ENCODE measurements around the gene POLR1F. TPM values are rescaled to one million over a fixed set of nuclear protein-coding genes. Genes with fewer than 3 reads are reported as not detected.

Gene POLR1F
- total and polyA plus RNA-seq, 2 of the 4 experiments (the other 2 are of a cell fraction), result 6.8 to 16.1 TPM

DNA sequence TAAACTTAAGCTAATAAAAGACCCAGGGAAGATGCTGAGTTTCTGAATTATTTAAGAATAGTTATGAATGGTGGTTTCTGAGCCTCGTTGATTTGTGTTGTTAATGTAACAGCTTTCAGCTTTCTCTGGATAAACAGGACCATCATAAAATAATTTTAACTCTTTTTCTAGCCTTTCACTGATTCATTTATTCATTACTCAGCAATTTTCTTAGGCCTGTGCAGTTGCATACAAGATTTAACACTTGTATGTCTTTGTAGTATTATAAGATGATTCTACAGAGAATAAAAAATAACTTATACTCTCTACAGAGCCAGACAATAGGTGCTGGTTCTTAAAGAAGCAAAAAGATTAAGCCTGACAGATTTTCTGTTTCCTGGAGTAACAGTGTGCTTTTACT is 35.2 kb upstream of the POLR1F start:
- BruUV-seq (replicated peaks), result no TSS peak
- intact Hi-C loops (cut with micrococcal nuclease), result no loop called here
- in situ Hi-C loops (cut with MboI; ENCODE audit: low sequenced_read_pairs), result no loop called here

More for the DNA sequence above, 35.2 kb upstream of the POLR1F start:
- no peaks in the 10 kb centered on the region for H3K79me1 ChIP-seq (ENCODE audit: low read depth in 1 of 2, low read length in 2 of 2)
- no peak overlapping the region for H3K23ac ChIP-seq (ENCODE audit: low read depth, low read length)
- H3K4me3 ChIP-seq (ENCODE audit: insufficient read depth, low read depth, low read length), result no peak overlapping the region
- H3K27ac ChIP-seq (ENCODE audit: insufficient read depth, low read length), result no peak overlapping the region
- H2AK9ac ChIP-seq (replicated peaks; ENCODE audit: low read depth, low read length, poor library complexity), result no peak overlapping the region
- H3K36me3 ChIP-seq (ENCODE audit: control insufficient read depth, insufficient read depth, low read length), result no peaks in the 10 kb centered on the region
- H4K5ac ChIP-seq (ENCODE audit: low read depth, low read length), result no peak overlapping the region
- no peak overlapping the region for H2BK5ac ChIP-seq (ENCODE audit: low read depth, low read length, poor library complexity, severe bottlenecking)
- H2BK120ac ChIP-seq (ENCODE audit: low read depth, low read length), result no peak overlapping the region
- dilution Hi-C loops (cut with HindIII; ENCODE audit: low sequenced_read_pairs, unreplicated experiment), result no loop called here
- no peak overlapping the region for H2BK15ac ChIP-seq (ENCODE audit: low read depth, low read length)
- TF ChIP-seq MAFK (IDR thresholded peaks at IDR 0.05; ENCODE audit: low read depth, low read length) (peak; percentile 96), CHD1 (IDR thresholded peaks at IDR 0.05; ENCODE audit: low read depth, low read length) (no peak)
- H2AK5ac ChIP-seq (ENCODE audit: low read depth, low read length), result no peak overlapping the region
- no peak overlapping the region for H4K91ac ChIP-seq (ENCODE audit: insufficient read depth, low read depth, low read length)
- no peak overlapping the region for H3K14ac ChIP-seq (replicated peaks; ENCODE audit: low read depth, low read length)
- ATAC-seq (ENCODE audit: low read depth) (no peak), DNase-seq (no peak)
- no peaks in the 10 kb centered on the region for H3K9me3 ChIP-seq (ENCODE audit: control insufficient read depth, insufficient read depth, low read length)
- no peaks in the 10 kb centered on the region for H4K20me1 ChIP-seq (ENCODE audit: insufficient read depth, low read length)
- H2AFZ ChIP-seq (replicated peaks; ENCODE audit: low read length, poor library complexity), result no peak overlapping the region
- H3K4me2 ChIP-seq (ENCODE audit: low read depth, low read length), result no peak overlapping the region
- H4K8ac ChIP-seq (ENCODE audit: low read depth in 2 of 2, low read length in 2 of 2), result no peak overlapping the region
- H3K18ac ChIP-seq (ENCODE audit: low read depth, low read length), result no peak overlapping the region
- no peak overlapping the region for H3K4ac ChIP-seq (ENCODE audit: low read depth, low read length)
- H3K56ac ChIP-seq (ENCODE audit: extremely low read depth, insufficient read depth, low read length), result no peak overlapping the region
- no peaks in the 10 kb centered on the region for H3K9me1 ChIP-seq (ENCODE audit: insufficient read depth, low read length)
- H3K4me1 ChIP-seq (ENCODE audit: control insufficient read depth, insufficient read depth, low read length), result no peaks in the 10 kb centered on the region
- ChIA-PET POLR2A (ENCODE audit: unreplicated experiment) (no interaction called here), CTCF (interaction anchor here (0.7 to 1.0 kb wide), 2 partner anchors 12 to 35 kb away, joined by 3 to 4 read pairs; partner anchors contain the start of gene POLR1F)
- H3K9ac ChIP-seq (ENCODE audit: low read depth, low read length), result no peak overlapping the region
- H3K27me3 ChIP-seq (ENCODE audit: control insufficient read depth, insufficient read depth, low read length), result no peaks in the 10 kb centered on the region
- H2BK20ac ChIP-seq (ENCODE audit: low read depth, low read length), result no peak overlapping the region
- WGBS, 2 experiments (ENCODE audit: extremely low coverage in 2 of 2, insufficient read length in 1 of 2), result no CpG with 5 or more reads among the region's 1 CpG

Data from IMR-90 (cell line).